ENCODE data around the gene POLR2M.

Gene POLR2M

DNA sequence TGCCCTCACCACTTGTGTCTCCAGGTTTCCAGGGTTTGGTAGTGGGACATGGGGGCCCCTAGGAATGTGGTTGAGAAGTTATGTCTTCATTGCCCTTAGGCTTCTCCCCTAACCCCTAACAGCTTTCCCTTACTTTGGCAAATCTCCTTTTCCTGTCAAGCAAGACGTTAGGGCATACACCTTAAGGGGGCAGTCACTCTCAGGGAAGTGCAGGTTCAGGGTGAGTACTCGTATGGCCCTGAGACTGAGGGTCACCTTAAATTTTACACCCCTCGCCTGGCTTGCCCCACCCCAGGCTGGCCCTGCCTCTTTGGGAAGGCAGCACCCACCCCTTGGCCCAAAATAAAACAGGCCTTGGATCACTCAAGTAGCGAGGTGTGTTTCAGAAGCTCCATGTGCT, 33.5 kb downstream of the POLR2M start:
- no peak for DNase-seq (ENCODE audit: low read depth in 3 of 3)

DNA sequence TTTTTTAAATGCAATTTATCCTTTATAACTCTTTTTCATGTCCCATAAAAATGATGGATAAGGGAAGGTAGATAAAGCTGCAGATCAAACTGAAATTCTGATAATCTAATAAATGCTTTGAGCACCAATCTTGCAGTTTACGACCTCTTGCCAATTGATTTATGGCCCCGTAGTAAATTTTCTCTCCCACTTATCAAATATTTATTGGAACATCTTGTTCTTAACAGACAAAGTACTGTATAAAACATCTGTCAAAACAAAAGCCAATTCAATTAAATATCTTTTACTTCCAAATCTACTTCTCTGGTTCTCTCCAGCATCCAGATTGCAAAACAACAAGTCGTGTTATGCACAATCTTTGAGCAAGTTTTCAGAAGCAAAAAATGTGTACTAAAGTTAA, 34.6 kb downstream of the POLR2M start:
- no peak for DNase-seq (ENCODE audit: low read depth in 3 of 3)

DNA sequence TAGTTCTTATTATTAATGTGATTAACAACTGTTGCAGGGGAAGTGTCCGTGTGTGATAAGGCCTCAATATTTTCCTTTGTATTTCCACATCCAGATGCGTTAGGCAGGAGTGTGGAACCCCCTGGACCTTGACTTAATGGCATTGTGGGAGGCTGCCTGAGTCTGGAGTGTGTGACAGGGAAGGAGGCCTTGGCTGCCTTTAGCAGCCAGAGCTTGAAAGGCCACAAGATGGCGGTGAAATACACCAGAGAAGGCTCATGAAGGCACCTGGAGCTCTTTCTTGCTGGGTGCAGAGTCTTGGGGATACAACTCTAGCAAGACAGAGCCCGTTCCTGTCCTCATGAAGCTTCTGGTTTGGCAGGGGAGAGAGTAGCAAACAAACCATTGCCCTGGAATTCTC, 36.9 kb downstream of the POLR2M start:
- no peak for DNase-seq (ENCODE audit: low read depth in 3 of 3)

DNA sequence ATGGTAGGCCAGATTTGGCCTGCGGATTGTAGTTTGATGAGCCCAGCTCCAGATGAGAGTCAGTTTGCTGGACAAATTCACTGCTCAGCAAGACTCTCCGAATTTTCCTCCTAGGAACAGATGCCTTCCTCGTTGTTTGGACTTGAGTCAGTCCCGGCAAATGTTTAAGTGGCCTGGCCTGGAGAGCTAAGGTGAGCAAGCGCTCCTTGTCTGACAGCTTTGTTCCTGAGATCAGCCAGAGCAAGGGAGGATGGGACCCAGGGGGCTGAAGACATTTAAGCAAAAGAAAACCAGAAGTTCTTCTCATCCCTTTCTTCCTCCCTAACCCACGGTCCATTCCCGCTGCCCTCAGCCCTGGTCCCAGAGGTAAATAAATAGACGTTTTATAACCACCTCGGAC, 40.3 kb downstream of the POLR2M start:
- DNase-seq (ENCODE audit: low read depth in 3 of 3), result no peak

DNA sequence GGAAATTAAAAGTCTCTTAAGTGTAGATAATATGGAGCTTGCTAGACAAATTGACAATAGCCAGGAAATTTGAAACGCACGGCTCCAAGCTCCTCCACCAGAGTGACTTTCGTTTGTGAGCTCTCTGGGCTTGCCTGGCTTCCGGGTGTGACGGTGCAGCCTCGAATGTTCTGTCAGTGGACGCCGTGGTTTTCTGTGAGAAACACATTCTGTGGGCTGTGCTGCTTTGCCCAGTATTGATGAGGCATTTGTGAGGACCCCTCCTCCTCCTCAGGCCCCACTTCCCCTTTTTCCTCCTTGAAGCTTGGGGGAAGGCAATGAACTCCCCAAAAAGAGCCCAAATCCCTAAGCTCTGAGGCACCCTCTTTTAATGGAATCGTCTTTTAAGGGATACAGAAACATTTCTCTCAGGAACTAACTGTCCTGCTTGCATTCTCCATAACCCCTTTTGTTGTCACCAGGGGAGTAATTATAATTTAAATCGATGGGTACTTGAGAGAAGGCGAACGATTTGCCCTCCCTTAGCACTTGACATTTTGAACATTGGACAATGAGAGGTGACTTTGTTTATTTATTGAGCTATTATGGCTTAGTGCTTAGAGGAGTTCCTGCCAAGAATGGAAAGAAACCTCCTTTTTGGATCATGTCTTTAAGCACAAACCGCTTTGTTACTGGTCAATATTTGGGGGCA, 40.8 kb downstream of the POLR2M start:
- no peak for DNase-seq (ENCODE audit: low read depth in 3 of 3)

DNA sequence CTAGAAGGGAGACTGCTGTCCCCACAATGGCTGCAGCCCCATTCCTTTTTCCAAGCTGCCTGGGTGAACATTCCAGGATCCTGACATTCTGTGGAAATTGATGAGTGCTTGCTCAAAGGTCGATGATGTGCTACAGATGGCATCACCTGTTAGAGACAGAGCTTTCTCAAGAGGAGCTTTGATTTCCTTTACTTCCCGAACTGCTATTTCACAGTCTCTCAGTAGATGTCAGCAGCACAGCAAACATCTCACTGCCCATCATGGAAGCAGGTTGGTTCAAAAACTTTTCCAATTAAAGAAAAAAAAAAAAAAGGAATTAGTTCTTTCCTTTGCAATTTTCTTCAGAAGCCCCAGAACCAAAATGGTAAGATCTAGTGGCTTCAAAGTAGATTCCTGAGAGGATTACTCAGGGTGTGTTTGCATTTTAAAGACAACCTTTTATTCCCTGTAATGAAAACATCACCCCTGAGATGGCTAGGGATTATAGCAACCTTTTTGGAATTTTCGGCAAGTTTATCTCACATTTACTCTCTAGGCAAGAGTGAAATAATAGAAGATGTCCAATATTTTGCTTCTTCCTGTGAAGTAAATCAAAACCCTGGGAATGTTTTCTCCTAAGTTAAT, 44.8 kb downstream of the POLR2M start:
- DNase-seq (ENCODE audit: low read depth in 3 of 3), result no peak

DNA sequence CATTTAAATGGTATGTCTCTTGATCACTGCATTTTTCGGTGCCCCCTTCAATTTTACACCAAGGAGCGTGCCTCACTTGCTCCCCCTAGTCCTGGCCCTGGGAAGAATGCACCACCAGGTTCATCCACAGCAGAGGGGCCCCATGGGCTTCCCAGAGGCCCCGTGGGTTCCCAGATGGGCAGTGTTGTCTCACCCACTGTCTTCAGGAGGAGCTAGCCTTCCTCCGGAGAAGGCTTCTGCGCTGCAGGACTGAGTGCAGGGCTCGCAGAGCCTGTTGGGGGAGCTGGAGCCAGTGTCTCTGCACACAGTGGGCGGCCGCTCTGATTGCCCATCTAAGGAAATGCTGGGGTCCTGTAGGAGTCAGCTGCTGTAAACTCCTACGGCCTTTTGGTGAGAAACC, 45.9 kb downstream of the POLR2M start:
- no peak for DNase-seq (ENCODE audit: low read depth in 3 of 3)

DNA sequence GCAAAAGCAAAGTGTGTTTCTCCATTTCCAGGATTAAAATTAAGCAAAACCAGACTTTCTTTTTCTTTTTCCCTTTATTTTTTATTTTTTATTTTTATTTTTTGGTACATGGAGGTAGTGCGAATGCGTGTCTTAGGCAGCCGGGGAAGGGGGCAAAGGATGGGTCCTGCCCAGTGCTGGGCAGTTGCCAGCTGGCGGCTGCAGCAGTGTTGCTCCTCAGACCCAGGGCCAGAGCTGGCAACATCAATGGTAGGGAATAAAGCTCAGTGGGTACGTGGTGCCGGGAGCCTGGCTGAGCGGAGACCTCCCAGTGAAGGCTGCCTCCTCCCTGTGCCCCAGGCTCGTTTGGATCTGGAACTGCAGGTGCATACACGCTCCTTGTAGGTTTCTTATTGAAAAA, 46.3 kb downstream of the POLR2M start:
- no peak for DNase-seq (ENCODE audit: low read depth in 3 of 3)

DNA sequence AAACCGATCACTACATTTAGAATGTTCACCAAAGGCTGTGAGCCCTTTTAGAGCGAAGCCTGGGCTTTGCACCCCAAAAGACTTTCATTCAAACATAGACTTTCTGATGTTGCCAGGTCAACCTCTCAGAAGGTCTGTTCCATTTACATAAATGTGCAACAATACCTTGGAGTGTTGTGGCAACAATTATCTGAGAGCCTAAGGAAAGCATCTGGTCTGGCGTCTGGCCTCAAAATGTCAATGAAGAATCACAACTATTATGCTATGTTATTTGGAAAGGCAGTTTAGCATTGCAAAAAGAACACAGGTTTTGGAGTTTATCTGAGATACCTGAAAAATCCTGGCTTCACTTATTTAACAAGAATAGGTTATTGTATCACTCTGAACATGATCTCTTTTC, 50.0 kb downstream of the POLR2M start:
- no peak for DNase-seq (ENCODE audit: low read depth in 3 of 3)

DNA sequence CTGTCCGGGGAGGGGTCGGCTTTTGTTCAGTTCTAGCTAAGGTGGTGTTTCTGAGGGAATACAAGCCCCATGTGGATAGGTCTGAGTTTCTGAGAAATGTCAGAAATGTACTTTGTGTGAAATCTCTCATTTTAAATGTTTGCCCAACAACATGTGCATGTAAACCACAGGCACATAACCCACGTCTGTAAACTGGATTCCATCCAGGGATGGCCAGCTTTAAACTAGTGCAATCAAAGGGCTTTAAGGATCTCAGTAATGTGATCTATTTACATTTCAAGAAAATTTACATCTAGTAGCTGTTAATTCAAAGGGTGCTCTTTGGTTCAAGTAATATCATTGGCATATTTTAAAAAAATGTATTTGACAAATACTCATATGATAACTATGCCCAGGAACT, 52.0 kb downstream of the POLR2M start:
- no peak for DNase-seq (ENCODE audit: low read depth in 3 of 3)

DNA sequence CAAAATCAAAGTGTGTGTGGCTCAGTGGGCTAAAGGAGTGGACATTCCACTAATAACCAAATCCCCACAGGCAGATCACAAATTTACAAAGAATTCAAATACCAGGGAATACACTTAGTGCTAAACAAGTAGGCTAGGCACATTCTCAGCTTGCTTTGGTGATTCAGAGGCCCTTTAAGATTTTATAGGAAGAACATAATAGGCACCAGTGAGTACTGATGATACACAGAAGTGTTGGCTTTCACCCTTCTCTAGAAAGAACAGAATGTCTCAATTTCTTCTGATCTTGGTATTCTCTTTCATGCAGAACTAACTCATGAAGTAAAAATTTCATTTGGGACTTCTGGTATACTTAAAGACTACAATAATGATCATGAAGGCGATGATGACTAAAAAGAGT, 55.0 kb downstream of the POLR2M start:
- DNase-seq (ENCODE audit: low read depth in 3 of 3), result no peak

DNA sequence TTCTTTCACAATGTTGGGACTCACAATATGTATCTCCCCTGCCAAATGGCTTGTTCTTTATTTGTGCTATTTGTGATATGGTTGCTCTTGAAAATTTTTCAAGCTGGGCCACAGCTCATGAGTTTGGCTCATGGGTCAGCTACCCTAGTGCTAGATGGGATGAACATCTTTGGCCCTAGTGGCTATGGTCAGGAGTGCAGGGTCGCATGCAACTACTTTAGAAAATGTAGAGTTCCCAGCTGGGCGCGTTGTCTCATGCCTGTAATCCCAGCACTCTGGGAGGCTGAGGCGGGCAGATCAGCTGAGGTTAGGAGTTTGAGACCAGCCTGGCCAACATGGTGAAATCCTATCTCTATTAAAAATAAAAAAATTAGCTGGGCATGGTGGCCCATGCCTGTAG, 55.8 kb downstream of the POLR2M start:
- DNase-seq (ENCODE audit: low read depth in 3 of 3), result no peak

DNA sequence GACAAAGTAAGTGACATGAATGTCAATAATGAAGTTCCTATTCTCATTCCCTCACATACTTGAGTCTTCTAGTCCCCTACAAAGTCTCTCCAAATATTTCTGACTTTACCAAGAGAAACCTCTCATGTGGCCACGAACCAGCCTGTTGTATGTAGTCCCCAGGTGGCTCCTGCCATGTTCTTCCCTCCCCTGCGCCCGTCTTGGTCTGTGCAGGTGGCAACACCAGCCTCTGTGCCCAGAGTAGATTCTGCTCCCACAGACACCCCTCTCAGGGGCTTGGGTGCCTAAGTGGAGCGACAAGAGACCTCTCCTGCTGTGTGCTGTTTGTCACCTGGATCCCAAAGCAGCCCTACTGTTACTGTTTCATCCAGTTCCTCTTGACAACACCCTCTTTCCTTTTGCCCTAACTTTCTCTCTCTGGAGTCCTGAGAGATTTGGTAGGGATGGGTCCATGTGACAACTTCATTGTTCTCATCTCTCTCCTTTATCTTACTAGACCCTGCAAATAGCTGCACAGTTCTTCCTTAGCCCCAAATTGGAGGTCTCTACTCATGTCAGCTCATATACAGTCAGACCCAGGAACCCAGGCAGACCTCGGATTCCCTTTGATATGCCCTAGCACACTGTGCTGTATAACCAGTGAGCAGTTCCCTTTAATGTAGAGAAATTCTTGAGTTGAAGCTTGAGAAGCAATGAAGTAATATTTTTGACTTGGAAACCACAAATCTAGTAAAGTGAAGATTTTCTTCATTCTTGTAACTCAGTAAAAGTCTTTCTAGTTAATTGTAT, 56.9 kb downstream of the POLR2M start:
- no peak for DNase-seq (ENCODE audit: low read depth in 3 of 3)

All from stimulated activated CD4-positive, alpha-beta T cell treated with anti-CD3 and anti-CD28 coated beads, TNF-alpha, amount 100 ng/mL, for 4 hours (primary cell).